ENCODE data around the gene RCN2.
"Not testable (repeated sequence)": the region's sequence is repeated elsewhere in the genome, so short reads cannot be mapped to it uniquely, and the experiment has no call there.

Gene RCN2

GRCh38 chr15:76931397-76932134 is at the start of gene RCN2:
Gene RCN2, plus strand, starts transcription at chr15:76931749. Its CDS starts 93 bp downstream, at chr15:76931842.
- peak; percentile 84 to 89 for DNase-seq (ENCODE audit: low read depth in 2 of 2)

- DNase-seq (ENCODE audit: low read depth in 2 of 2) = no peak
Measured at GRCh38 chr15:76885212-76885611, 46.3 kb upstream of the RCN2 start.

GRCh38 chr15:76887280-76888141 is 44.0 kb upstream of the RCN2 start:
- DNase-seq (ENCODE audit: low read depth in 2 of 2) = not testable (repeated sequence)

GRCh38 chr15:76892836-76893235 is 38.7 kb upstream of the RCN2 start:
- not testable (repeated sequence) for DNase-seq (ENCODE audit: low read depth in 2 of 2)

- no peak for DNase-seq (ENCODE audit: low read depth in 2 of 2)
Measured at GRCh38 chr15:76894174-76894573, 37.4 kb upstream of the RCN2 start.

GRCh38 chr15:76898102-76898501 is 33.4 kb upstream of the RCN2 start:
- no peak for DNase-seq (ENCODE audit: low read depth in 2 of 2)

GRCh38 chr15:76899176-76899930 is 32.2 kb upstream of the RCN2 start:
- DNase-seq (ENCODE audit: low read depth in 2 of 2) = not testable (repeated sequence)

GRCh38 chr15:76899931-76900310 is 31.6 kb upstream of the RCN2 start:
- not testable (repeated sequence) for DNase-seq (ENCODE audit: low read depth in 2 of 2)

GRCh38 chr15:76901965-76902364 is 29.6 kb upstream of the RCN2 start:
- DNase-seq (ENCODE audit: low read depth in 2 of 2) = no peak

- no peak for DNase-seq (ENCODE audit: low read depth in 2 of 2)
Measured at GRCh38 chr15:76903251-76903681, 28.3 kb upstream of the RCN2 start.

GRCh38 chr15:76904461-76905012 is 27.0 kb upstream of the RCN2 start:
- DNase-seq (ENCODE audit: low read depth in 2 of 2) = no peak

- DNase-seq (ENCODE audit: low read depth in 2 of 2) = peak; percentile 81 to 85
Measured at GRCh38 chr15:76905013-76905839, 26.3 kb upstream of the RCN2 start, which contains the start of gene SCAPER. Gene SCAPER, minus strand, starts transcription at chr15:76905340. Its CDS starts 21,523 bp downstream, at chr15:76883817.

- DNase-seq (ENCODE audit: low read depth in 2 of 2) = no peak
Measured at GRCh38 chr15:76905855-76906254, 25.7 kb upstream of the RCN2 start.

GRCh38 chr15:76912430-76912829 is 19.1 kb upstream of the RCN2 start:
- no peak for DNase-seq (ENCODE audit: low read depth in 2 of 2)

GRCh38 chr15:76913737-76914136 is 17.8 kb upstream of the RCN2 start:
- no peak for DNase-seq (ENCODE audit: low read depth in 2 of 2)

GRCh38 chr15:76916369-76916768 is 15.2 kb upstream of the RCN2 start:
- no peak for DNase-seq (ENCODE audit: low read depth in 2 of 2)

GRCh38 chr15:76928201-76928600 is 3.3 kb upstream of the RCN2 start:
- DNase-seq (ENCODE audit: low read depth in 2 of 2) = no peak

- no peak for DNase-seq (ENCODE audit: low read depth in 2 of 2)
Measured at GRCh38 chr15:76929011-76929760, 2.4 kb upstream of the RCN2 start.

- DNase-seq (ENCODE audit: low read depth in 2 of 2) = no peak
Measured at GRCh38 chr15:76930831-76931396, 635 bp upstream of the RCN2 start.

All from stimulated activated CD8-positive, alpha-beta memory T cell treated with anti-CD3 and anti-CD28 coated beads, Interleukin-7, amount 100 ng/mL, for 1 hour (primary cell).